SK-N-SH (cell line): ENCODE results near the gene HOXD11. TPM values are rescaled to one million over a fixed set of nuclear protein-coding genes. Genes with fewer than 3 reads are reported as not detected.

Experiments
- CTCF ChIA-PET: fragments of 300-600, 350-600 bp; formaldehyde crosslinking; extraction: SDS; loops from one replicate; lab custom pipeline; 2021; lab: Yijun Ruan, JAX
- POLR2A ChIA-PET: fragments of 350-600 bp; sonication (Branson Sonifier 250); formaldehyde crosslinking; extraction: SDS; loops from one replicate; lab custom pipeline; 2020; ENCODE audit warnings: antibody characterized with exemption, inconsistent platforms; lab: Yijun Ruan, JAX
- DNase-seq: peaks from one replicate; pipeline ENCODE4 v3.0.0; 2012
- H2AFZ ChIP-seq: fragments of 200-600 bp; sonication (generic); 2 replicates; pipeline ENCODE4 v1.8.1; 2016; ENCODE audit warnings: antibody characterized with exemption, mild to moderate bottlenecking, low read depth
- H3F3A ChIP-seq: fragments of 200-600 bp; sonication (generic); replicated peaks from 2 replicates; pipeline ENCODE3; 2016; ENCODE audit warnings: antibody characterized with exemption, mild to moderate bottlenecking; ENCODE audit not compliant: insufficient read depth
- H3K27ac ChIP-seq, 2 experiments: fragments of 200-500 bp in 1 of 2; fragments of 200-600 bp in 1 of 2; sonication (Bioruptor generic) in 1 of 2; sonication (generic), shearing (Covaris generic) in 1 of 2; 2 replicates each; pipeline versions ENCODE4 v1.5.1 to v1.6.1; 2014 to 2016; ENCODE audit warnings: low read depth in 2 of 2, inconsistent platforms in 1 of 2, low read length in 1 of 2, mild to moderate bottlenecking in 1 of 2, mixed read lengths in 1 of 2
- H3K27me3 ChIP-seq: fragments of 200-600 bp; sonication (generic), shearing (Covaris generic); 2 replicates; pipeline ENCODE4 v1.6.1; 2016; ENCODE audit warnings: mixed run types; ENCODE audit not compliant: insufficient read depth
- H3K36me3 ChIP-seq, 2 experiments: fragments of 200-500 bp in 1 of 2; fragments of 200-600 bp in 1 of 2; sonication (Bioruptor generic) in 1 of 2; sonication (generic) in 1 of 2; replicated peaks in 1 of 2; 2 replicates each; pipeline versions ENCODE3 to v1.5.1; 2014 to 2016; ENCODE audit warnings: low read length in 1 of 2, mild to moderate bottlenecking in 1 of 2; ENCODE audit not compliant: insufficient read depth in 2 of 2, control insufficient read depth in 1 of 2
- H3K4me1 ChIP-seq, 2 experiments: fragments of 200-500 bp in 1 of 2; fragments of 200-600 bp in 1 of 2; sonication (Bioruptor generic) in 1 of 2; sonication (generic), shearing (Covaris generic) in 1 of 2; 2 replicates each; pipeline versions ENCODE4 v1.5.1 to v1.6.1; 2014 to 2016; ENCODE audit warnings: low read depth in 1 of 2, low read length in 1 of 2, mixed run types in 1 of 2; ENCODE audit not compliant: insufficient read depth in 2 of 2, control insufficient read depth in 1 of 2
- H3K4me2 ChIP-seq: fragments of 200-600 bp; sonication (generic), shearing (Covaris generic); 2 replicates; pipeline ENCODE4 v1.6.1; 2017; ENCODE audit warnings: mixed run types
- H3K4me3 ChIP-seq, 2 experiments: fragments of 200-500 bp in 1 of 2; fragments of 200-600 bp in 1 of 2; sonication (Bioruptor generic) in 1 of 2; sonication (generic), shearing (Covaris generic) in 1 of 2; 2 replicates each; pipeline versions ENCODE4 v1.5.1 to v1.8.1; 2014 to 2016; ENCODE audit warnings: low read depth in 2 of 2, inconsistent platforms in 1 of 2, low read length in 1 of 2, mild to moderate bottlenecking in 1 of 2, mixed read lengths in 1 of 2, moderate library complexity in 1 of 2
- H3K79me2 ChIP-seq: fragments of 200-600 bp; sonication (generic); 2 replicates; pipeline ENCODE4 v1.8.1; 2017; ENCODE audit warnings: mild to moderate bottlenecking; ENCODE audit not compliant: insufficient read depth
- H3K9ac ChIP-seq: fragments of 200-600 bp; sonication (generic); 2 replicates; pipeline ENCODE4 v1.6.1; 2017; ENCODE audit warnings: mixed run types
- H3K9me2 ChIP-seq: fragments of 200-600 bp; sonication (generic); 2 replicates; pipeline ENCODE4 v1.6.1; 2017; ENCODE audit warnings: mixed run types
- H3K9me3 ChIP-seq: fragments of 200-600 bp; sonication (generic); 2 replicates; pipeline ENCODE4 v1.6.1; 2017; ENCODE audit warnings: mixed run types, mild to moderate bottlenecking, moderate library complexity
- H4K20me1 ChIP-seq: fragments of 200-600 bp; sonication (generic); 2 replicates; pipeline ENCODE4 v1.6.1; 2017; ENCODE audit warnings: mild to moderate bottlenecking, mixed run types; ENCODE audit not compliant: insufficient read depth
- CHD2 ChIP-seq: fragments of 150-350 bp; IDR thresholded peaks from 2 replicates; pipeline ENCODE4 v1.6.1; 2018; ENCODE audit warnings: low read length; ENCODE audit not compliant: partially characterized antibody
- EZH2phosphoT487 ChIP-seq: fragments of 200-600 bp; sonication (generic); IDR thresholded peaks from 2 replicates; pipeline ENCODE4 v1.6.1; 2017; ENCODE audit warnings: low read depth, mixed run types, mild to moderate bottlenecking, antibody characterized with exemption, moderate library complexity, borderline replicate concordance
- FOXJ3 ChIP-seq: sonication (generic); formaldehyde crosslinking; IDR thresholded peaks from 2 replicates; pipeline ENCODE4 v1.5.1; 2020; ENCODE audit warnings: mild to moderate bottlenecking, missing genetic modification reagents
- GABPA ChIP-seq: IDR thresholded peaks from 2 replicates; pipeline ENCODE4 v1.4.0; 2012; ENCODE audit warnings: low read depth, mild to moderate bottlenecking
- MEF2A ChIP-seq: IDR thresholded peaks from 2 replicates; pipeline ENCODE4 v1.4.0; 2012; ENCODE audit warnings: low read depth, borderline replicate concordance
- NFIC ChIP-seq: IDR thresholded peaks from 2 replicates; pipeline ENCODE4 v1.4.0; 2012; ENCODE audit warnings: borderline replicate concordance
- NRF1 ChIP-seq: IDR thresholded peaks from 2 replicates; pipeline ENCODE4 v1.6.1; 2012; ENCODE audit warnings: low read depth, mild to moderate bottlenecking, low read length
- PBX3 ChIP-seq: IDR thresholded peaks from 2 replicates; pipeline ENCODE4; 2012
- RXRA ChIP-seq: IDR thresholded peaks from 2 replicates; pipeline ENCODE4 v1.4.0; 2012; ENCODE audit warnings: low read depth, mild to moderate bottlenecking, borderline replicate concordance
- TAF1 ChIP-seq: IDR thresholded peaks from 2 replicates; pipeline ENCODE4 v1.6.1; 2012; ENCODE audit warnings: low read depth, mild to moderate bottlenecking, low read length, moderate library complexity, borderline replicate concordance
- USF1 ChIP-seq: IDR thresholded peaks from 2 replicates; pipeline ENCODE4 v1.4.0; 2012; ENCODE audit warnings: low read depth, borderline replicate concordance
- YY1 ChIP-seq: IDR thresholded peaks from 2 replicates; pipeline ENCODE4 v1.4.0; 2012; ENCODE audit warnings: low read depth, mild to moderate bottlenecking
- WGBS: methylation state at CpG from one replicate; pipeline ENCODE4 v1.1.6; 2017; ENCODE audit warnings: low lambda C conversion rate; 5-methylcytosine and 5-hydroxymethylcytosine counted together
- polyA plus RNA-seq, 3 experiments: library from polyadenylated mRNA; depleted of rRNA; stranded (reverse); fragments of >200 nt; gene quantifications; 2 replicates each; pipeline ENCODE4 v1.2.3, GENCODE V29; 2012
- TF ChIP-seq, protein P1 (sequence below): fragments of 150-350 bp; IDR thresholded peaks from 2 replicates; pipeline ENCODE4 v1.6.1; 2016; ENCODE audit warnings: mild to moderate bottlenecking, low read depth, low read length
- TF ChIP-seq, protein P2 (sequence below): fragments of 200-600 bp; sonication (generic); IDR thresholded peaks from 2 replicates; pipeline ENCODE4 v1.6.1; 2017; ENCODE audit warnings: antibody characterized with exemption, mild to moderate bottlenecking, moderate library complexity

Gene HOXD11
- polyA plus RNA-seq, 1 of the 3 experiments (the other 2 are of a cell fraction), result not detected

DNA sequence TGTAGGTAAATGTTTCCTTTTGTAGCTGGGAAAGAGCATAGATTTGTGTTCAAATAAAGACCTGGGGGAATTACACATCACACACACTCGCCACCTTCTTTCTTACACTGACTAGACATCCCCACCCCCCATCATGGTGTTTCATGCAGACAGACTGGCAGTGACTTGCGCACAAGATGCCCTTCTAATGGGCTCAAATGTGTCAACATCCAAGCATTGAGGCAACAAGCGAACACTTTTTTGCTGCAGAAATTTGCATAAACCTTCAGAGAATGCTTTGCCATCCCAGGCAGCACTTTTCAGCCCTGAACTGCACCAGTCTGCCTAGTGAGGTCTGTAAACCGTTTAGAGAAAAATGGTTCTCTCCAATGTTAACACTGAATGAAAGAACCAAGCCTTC lies 27.0 kb downstream of the HOXD11 start:
- Histone ChIP-seq H3K36me3 (no peaks in the 10 kb centered on the region), H3K4me3 (no peak overlapping the region), H3K4me2 (no peak overlapping the region), H3K79me2 (peaks cover 35% of the 10 kb centered on the region), H3F3A (peaks cover 38% of the 10 kb centered on the region), H3K9me3 (no peaks in the 10 kb centered on the region), H3K9ac (no peak overlapping the region), H3K9me2 (no peaks in the 10 kb centered on the region), H4K20me1 (no peaks in the 10 kb centered on the region), H2AFZ (no peak overlapping the region), H3K27ac (peak overlapping the region; percentile 63 to 92; a peak in 3 of 4 replicates), H3K4me1 (peaks cover 28 to 50% of the 10 kb centered on the region in 2 experiments), H3K27me3 (no peaks in the 10 kb centered on the region)
- ChIA-PET CTCF (interaction anchor here (0.8 to 26.1 kb wide), 9 partner anchors 18 to 1015 kb away, joined by 3 to 1047 read pairs (median 7); no protein-coding TSS in a partner anchor), POLR2A (interaction anchor here (0.6 to 6.3 kb wide), 4 partner anchors 385 to 520 kb away, joined by 3 to 45 read pairs (median 19); no protein-coding TSS in a partner anchor)
- no peak for DNase-seq
- TF ChIP-seq PBX3 (no peak), YY1 (no peak), RXRA (no peak), TAF1 (no peak), MEF2A (no peak), USF1 (no peak), CHD2 (no peak), EZH2phosphoT487 (no peak), GABPA (no peak), FOXJ3 (no peak), NRF1 (no peak), NFIC (no peak)
- TF ChIP-seq, protein P1, sequence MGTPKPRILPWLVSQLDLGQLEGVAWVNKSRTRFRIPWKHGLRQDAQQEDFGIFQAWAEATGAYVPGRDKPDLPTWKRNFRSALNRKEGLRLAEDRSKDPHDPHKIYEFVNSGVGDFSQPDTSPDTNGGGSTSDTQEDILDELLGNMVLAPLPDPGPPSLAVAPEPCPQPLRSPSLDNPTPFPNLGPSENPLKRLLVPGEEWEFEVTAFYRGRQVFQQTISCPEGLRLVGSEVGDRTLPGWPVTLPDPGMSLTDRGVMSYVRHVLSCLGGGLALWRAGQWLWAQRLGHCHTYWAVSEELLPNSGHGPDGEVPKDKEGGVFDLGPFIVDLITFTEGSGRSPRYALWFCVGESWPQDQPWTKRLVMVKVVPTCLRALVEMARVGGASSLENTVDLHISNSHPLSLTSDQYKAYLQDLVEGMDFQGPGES, result no peak
- TF ChIP-seq, protein P2, sequence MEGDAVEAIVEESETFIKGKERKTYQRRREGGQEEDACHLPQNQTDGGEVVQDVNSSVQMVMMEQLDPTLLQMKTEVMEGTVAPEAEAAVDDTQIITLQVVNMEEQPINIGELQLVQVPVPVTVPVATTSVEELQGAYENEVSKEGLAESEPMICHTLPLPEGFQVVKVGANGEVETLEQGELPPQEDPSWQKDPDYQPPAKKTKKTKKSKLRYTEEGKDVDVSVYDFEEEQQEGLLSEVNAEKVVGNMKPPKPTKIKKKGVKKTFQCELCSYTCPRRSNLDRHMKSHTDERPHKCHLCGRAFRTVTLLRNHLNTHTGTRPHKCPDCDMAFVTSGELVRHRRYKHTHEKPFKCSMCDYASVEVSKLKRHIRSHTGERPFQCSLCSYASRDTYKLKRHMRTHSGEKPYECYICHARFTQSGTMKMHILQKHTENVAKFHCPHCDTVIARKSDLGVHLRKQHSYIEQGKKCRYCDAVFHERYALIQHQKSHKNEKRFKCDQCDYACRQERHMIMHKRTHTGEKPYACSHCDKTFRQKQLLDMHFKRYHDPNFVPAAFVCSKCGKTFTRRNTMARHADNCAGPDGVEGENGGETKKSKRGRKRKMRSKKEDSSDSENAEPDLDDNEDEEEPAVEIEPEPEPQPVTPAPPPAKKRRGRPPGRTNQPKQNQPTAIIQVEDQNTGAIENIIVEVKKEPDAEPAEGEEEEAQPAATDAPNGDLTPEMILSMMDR, result no peak
- 84% methylated on average over 4 of the region's 4 CpGs for WGBS
